ENCODE data around the gene COBLL1.

Gene COBLL1

DNA sequence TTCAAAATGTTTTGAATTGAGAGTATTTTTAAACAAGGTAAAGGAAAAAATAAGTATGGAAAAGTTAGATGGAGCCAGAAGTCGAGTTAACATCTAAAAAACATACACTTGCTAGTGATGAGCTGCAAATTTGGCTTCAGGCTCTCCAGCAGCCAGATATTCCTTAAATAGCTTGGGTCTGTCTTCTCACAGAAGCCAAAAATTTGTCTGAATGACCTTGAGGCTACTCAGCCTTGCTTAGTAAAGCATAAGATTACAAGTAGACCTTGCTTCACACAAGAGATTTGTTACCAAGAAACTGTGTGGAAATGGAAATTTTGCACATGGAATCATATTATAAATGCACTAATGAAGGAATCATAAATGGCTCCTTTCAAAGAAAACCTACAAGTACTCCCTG is 179.6 kb downstream of the COBLL1 start:
- no peak overlapping the region for H3K4me3 ChIP-seq (ENCODE audit: low read depth, low read length)
- no peak for DNase-seq (ENCODE audit: low read depth)
- TF ChIP-seq, protein P1, sequence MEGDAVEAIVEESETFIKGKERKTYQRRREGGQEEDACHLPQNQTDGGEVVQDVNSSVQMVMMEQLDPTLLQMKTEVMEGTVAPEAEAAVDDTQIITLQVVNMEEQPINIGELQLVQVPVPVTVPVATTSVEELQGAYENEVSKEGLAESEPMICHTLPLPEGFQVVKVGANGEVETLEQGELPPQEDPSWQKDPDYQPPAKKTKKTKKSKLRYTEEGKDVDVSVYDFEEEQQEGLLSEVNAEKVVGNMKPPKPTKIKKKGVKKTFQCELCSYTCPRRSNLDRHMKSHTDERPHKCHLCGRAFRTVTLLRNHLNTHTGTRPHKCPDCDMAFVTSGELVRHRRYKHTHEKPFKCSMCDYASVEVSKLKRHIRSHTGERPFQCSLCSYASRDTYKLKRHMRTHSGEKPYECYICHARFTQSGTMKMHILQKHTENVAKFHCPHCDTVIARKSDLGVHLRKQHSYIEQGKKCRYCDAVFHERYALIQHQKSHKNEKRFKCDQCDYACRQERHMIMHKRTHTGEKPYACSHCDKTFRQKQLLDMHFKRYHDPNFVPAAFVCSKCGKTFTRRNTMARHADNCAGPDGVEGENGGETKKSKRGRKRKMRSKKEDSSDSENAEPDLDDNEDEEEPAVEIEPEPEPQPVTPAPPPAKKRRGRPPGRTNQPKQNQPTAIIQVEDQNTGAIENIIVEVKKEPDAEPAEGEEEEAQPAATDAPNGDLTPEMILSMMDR (IDR thresholded peaks at IDR 0.05; ENCODE audit: low read depth, low read length, missing control alignments): no peak

DNA sequence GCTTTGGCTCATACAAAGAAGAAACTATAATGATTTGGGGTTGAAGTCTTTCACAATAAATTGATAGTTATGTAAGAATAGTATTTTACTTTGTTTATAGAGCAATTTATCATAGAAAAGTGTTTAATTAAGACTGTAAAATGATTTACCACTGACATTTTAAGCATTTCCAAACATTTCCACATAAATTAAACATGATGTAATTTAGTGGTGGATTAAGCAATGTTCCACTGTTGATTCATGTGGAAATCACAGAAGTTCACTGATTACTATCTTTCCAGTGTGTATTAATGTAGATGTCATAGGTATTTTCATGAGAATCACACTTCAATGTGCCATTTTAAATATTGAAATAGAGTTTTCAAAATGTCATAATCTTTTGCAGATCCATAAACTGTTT is 180.3 kb downstream of the COBLL1 start:
- TF ChIP-seq, protein P1 (IDR thresholded peaks at IDR 0.05; ENCODE audit: low read depth, low read length, missing control alignments): no peak
- DNase-seq (ENCODE audit: low read depth): no peak
- no peak overlapping the region for H3K4me3 ChIP-seq (ENCODE audit: low read depth, low read length)

DNA sequence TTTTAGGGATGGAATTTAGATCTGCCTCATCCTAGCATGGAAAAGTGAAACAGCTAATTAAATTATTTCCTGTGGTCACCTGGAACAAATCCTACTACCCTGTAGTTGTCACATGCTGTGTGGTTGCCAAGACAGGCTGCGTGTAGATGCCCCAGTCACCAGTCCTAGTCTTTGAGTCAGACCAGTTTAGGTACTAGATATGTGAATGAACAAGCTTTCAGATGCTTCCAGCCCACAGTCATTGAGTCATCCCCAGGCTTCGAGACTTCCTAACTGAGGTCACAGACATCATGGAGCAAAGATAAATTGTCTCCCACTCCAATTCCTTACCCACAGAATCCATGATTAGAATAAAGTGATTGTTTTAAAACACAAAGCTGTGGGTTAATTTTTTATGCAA is 184.5 kb downstream of the COBLL1 start:
- H3K4me3 ChIP-seq (ENCODE audit: low read depth, low read length): no peak overlapping the region
- no peak for DNase-seq (ENCODE audit: low read depth)
- TF ChIP-seq, protein P1 (IDR thresholded peaks at IDR 0.05; ENCODE audit: low read depth, low read length, missing control alignments): no peak

DNA sequence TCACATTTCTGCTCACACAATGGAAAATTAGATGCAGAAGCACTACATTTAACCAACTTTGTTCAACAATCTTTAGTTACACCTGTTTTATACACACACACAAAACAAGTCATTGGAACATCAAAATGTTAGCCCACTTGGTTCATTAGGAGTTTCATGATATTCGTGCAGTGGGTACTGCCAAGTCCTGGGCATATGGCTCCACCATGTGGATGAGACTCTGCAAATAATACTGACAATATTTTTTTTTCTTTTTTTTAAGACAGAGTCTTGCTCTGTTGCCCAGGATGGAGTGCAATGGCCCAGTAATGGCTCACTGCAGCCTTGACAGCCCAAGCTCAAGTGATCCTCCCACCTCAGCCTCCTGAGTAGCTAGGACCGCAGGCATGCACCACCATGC is 185.9 kb downstream of the COBLL1 start:
- DNase-seq (ENCODE audit: low read depth): no peak
- TF ChIP-seq, protein P1 (IDR thresholded peaks at IDR 0.05; ENCODE audit: low read depth, low read length, missing control alignments): no peak
- H3K4me3 ChIP-seq (ENCODE audit: low read depth, low read length): no peak overlapping the region

DNA sequence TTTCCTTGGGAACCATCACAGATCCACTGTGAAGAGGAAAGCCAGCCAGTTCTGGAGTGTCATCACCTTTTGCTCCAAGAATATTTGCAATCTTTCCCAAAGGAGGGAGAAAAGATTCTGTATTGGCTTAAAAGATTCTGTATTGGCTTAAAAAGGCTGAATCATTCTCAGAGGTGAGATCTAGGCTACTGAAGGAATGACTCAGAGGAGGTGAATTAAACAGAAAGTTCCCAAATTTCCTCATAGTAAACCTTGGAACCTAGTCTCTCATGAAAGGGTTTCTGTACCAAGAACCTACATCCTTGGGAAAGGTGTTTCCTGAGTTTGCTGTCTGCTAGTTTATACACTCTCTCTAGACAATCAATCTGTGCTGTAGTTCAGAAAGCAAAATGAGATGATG is 186.3 kb downstream of the COBLL1 start:
- no peak overlapping the region for H3K4me3 ChIP-seq (ENCODE audit: low read depth, low read length)
- DNase-seq (ENCODE audit: low read depth): no peak
- TF ChIP-seq, protein P1 (IDR thresholded peaks at IDR 0.05; ENCODE audit: low read depth, low read length, missing control alignments): no peak

DNA sequence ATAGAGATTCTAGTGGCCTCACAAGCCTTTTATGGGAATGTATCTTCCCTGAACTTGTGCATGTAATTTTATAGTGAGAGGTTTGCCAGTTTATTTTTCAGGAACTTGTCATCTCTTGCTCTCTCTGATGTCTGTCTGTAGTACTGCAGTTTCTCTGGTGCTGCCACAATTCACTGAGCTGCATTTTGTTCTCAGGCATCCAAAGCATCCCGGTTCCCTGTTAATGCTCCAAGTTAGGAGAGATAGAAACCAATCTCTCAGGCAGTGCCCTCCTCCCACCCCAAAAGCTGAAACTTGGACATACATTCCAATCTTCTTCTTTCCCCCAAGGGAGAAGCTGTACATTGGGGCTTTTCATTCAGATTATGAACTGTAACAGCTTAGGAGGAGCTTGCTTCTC is 190.3 kb downstream of the COBLL1 start:
- no peak for DNase-seq (ENCODE audit: low read depth)
- TF ChIP-seq, protein P1 (IDR thresholded peaks at IDR 0.05; ENCODE audit: low read depth, low read length, missing control alignments): no peak
- no peak overlapping the region for H3K4me3 ChIP-seq (ENCODE audit: low read depth, low read length)

DNA sequence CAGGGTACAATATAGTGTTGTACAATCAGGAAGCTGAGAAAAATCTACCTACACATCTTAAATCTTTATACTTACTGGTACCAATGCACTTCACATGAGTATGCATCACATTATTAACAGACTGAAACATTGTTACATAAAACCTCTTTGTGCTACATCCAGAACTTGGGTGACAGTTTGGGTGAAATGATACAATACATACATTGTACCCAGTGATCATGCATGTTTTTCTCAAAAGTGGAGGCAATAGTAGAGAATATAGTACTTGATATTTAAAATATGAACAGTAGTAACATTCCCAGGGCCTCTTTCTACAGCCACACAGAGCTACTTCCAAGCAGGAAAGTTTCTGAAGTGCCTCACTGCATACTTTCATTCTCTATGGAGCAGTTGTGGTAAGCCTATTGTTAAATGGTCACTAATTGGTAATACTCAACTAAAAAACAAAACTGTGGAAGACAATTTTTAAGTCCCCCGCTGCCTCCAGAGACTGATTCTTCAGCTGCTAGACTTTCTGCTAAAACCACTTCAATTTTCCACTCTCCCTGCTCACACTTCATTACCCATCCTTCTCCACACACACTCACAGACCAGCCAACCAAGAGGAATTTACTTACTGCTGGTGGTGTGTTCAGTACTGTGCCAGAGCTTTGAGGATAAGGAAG is 197.5 kb downstream of the COBLL1 start:
- TF ChIP-seq, protein P1 (IDR thresholded peaks at IDR 0.05; ENCODE audit: low read depth, low read length, missing control alignments): no peak
- DNase-seq (ENCODE audit: low read depth): no peak
- no peak overlapping the region for H3K4me3 ChIP-seq (ENCODE audit: low read depth, low read length)
